Measurements from ENCODE around the gene CATSPERB. TPM values are rescaled to one million over a fixed set of nuclear protein-coding genes. Genes with fewer than 3 reads are reported as not detected.

Gene CATSPERB
- total RNA-seq, 4 donors from 2014 or later: 0.65 to 4.7 (median 3.9) TPM

- TF ChIP-seq, protein P1, sequence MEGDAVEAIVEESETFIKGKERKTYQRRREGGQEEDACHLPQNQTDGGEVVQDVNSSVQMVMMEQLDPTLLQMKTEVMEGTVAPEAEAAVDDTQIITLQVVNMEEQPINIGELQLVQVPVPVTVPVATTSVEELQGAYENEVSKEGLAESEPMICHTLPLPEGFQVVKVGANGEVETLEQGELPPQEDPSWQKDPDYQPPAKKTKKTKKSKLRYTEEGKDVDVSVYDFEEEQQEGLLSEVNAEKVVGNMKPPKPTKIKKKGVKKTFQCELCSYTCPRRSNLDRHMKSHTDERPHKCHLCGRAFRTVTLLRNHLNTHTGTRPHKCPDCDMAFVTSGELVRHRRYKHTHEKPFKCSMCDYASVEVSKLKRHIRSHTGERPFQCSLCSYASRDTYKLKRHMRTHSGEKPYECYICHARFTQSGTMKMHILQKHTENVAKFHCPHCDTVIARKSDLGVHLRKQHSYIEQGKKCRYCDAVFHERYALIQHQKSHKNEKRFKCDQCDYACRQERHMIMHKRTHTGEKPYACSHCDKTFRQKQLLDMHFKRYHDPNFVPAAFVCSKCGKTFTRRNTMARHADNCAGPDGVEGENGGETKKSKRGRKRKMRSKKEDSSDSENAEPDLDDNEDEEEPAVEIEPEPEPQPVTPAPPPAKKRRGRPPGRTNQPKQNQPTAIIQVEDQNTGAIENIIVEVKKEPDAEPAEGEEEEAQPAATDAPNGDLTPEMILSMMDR (IDR thresholded peaks at IDR 0.05; ENCODE audit: low read depth): no peak
Measured at GRCh38 chr14:91548108-91548507, 183.8 kb downstream of the CATSPERB start.

DNA sequence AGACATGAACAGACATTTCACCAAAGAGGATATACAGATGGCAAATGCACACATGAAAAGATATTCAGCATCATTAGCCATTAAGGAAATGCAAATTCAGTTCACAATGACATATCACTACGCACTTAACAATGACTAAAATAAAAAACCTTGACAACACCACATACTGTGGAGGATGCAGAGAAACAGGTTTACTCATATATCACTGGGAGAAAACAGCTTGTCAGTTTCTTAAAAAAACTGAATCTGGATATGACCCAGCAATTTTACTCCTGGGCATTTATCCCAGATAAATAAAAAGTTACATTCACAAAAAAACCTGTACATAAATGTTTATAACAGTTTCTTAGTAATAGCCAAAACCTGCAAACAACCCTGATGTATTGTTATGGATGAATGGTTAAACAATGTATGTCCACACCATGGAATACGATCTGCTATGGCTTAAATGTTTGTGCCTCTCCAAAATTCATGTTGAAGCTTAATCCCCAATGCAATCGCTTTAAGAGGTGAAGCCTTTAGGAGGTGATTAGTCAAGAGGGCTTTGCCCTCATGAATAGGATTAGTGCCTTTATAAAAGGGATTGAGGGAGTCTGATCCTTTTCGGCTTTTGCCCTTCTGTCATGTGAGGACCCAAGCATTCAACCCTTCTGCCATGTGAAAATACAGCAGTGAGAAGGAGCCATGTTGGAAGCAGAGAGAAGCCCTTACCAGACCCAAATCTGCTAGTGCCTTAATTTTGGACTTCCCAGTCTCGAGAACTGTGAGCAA, 185.8 kb downstream of the CATSPERB start:
- TF ChIP-seq, protein P1 (IDR thresholded peaks at IDR 0.05; ENCODE audit: low read depth): no peak

DNA sequence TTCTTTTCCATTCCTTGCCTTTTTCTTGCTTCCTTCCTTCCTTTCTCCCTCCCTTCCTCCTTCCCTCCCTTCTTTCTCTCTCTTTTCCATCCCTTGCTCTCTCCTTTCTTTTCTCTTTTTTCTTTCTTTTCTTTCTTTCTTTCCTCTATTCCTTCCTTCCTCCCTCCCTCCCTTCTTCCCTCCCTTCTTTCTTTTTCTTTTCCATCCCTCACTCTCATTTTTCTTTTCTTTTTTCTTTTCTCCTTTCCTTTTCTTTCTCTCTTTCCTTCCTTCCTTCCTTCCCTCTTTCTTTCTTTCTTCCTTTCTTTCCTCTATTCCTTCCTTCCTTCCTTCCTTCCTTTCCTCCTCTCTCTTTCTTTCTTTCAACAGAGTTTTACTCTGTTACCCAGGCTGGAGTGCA, 186.7 kb downstream of the CATSPERB start:
- TF ChIP-seq, protein P1 (IDR thresholded peaks at IDR 0.05; ENCODE audit: low read depth): no peak

GRCh38 chr14:91536327-91536726, 195.6 kb downstream of the CATSPERB start:
- TF ChIP-seq, protein P1 (IDR thresholded peaks at IDR 0.05; ENCODE audit: low read depth): no peak

DNA sequence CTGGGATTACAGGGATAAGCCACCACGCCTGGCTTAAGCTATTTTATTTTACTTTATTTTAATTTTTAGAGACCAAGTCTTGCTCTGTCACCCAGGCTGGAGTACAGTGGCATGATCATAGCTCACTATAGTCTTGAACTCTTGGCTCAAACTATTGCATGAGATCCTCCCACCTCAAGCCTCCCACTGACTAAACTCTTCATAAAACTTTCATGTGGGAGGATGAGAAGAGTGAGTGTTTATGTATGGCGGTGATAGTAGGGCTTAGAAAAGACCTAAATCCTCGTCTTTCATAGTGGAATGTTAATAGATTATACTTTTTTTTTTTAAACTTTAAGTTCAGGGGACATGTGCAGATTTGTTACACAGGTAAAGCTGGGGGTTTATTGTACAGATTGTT, 198.3 kb downstream of the CATSPERB start:
- TF ChIP-seq, protein P1 (IDR thresholded peaks at IDR 0.05; ENCODE audit: low read depth): no peak

Small RNA genes lying within 50 kb of the gene (small RNA-seq; reads per million reads assigned to genes)
- gene AL133373.1 (not detected), gene POLR3GP1 (not detected), gene RF00012 (not detected)

Other genes starting within 250 kb of the CATSPERB start
- gene PPP4R3A, start 221.8 kb downstream of the CATSPERB start, total RNA-seq: 10 to 100 TPM; 57.6 to 93.6 (median 75.6) TPM
- gene TC2N, start 135.4 kb upstream of the CATSPERB start, total RNA-seq: 10 to 100 TPM; 37.7 to 58.4 (median 47.6) TPM
- 100 to 1,000 TPM; 108 to 158 (median 142) TPM for gene FBLN5, start 215.6 kb upstream of the CATSPERB start, total RNA-seq